EL (cell line): ENCODE measurements around the gene DPYSL3.

Source experiments
- DNase-seq: peaks from one replicate; pipeline ENCODE4 v3.0.0-alpha.2; 2016

The DPYSL3 gene

GRCh38 chr5:147512659-147513379 lies 3.0 kb upstream of the DPYSL3 start:
- no peak for DNase-seq

- no peak for DNase-seq
Measured at GRCh38 chr5:147510885-147511284, 1.0 kb upstream of the DPYSL3 start.

GRCh38 chr5:147509041-147509709 lies 693 bp downstream of the DPYSL3 start:
- DNase-seq = peak; percentile 53

- DNase-seq = no peak
Measured at GRCh38 chr5:147508711-147509040, 1.2 kb downstream of the DPYSL3 start.

- peak; percentile 63 for DNase-seq
Measured at GRCh38 chr5:147507480-147508126, 2.3 kb downstream of the DPYSL3 start.

GRCh38 chr5:147504535-147504934 lies 5.3 kb downstream of the DPYSL3 start:
- no peak for DNase-seq

GRCh38 chr5:147504011-147504410 lies 5.9 kb downstream of the DPYSL3 start:
- DNase-seq = peak; percentile 61

- no peak for DNase-seq
Measured at GRCh38 chr5:147490989-147491388, 18.9 kb downstream of the DPYSL3 start.

GRCh38 chr5:147487031-147487750 lies 22.7 kb downstream of the DPYSL3 start:
- no peak for DNase-seq

- DNase-seq = no peak
Measured at GRCh38 chr5:147485814-147486213, 24.1 kb downstream of the DPYSL3 start.

- DNase-seq = peak; percentile 31
Measured at GRCh38 chr5:147485046-147485445, 24.8 kb downstream of the DPYSL3 start.

- DNase-seq = no peak
Measured at GRCh38 chr5:147484708-147485020, 25.2 kb downstream of the DPYSL3 start.

- DNase-seq = peak; percentile 95
Measured at GRCh38 chr5:147483961-147484707, 25.7 kb downstream of the DPYSL3 start.

GRCh38 chr5:147483188-147483790 lies 26.6 kb downstream of the DPYSL3 start:
- no peak for DNase-seq

GRCh38 chr5:147482706-147483180 lies 27.1 kb downstream of the DPYSL3 start:
- DNase-seq = no peak

- peak; percentile 72 for DNase-seq
Measured at GRCh38 chr5:147481874-147482705, 27.8 kb downstream of the DPYSL3 start.

GRCh38 chr5:147481376-147481775 lies 28.5 kb downstream of the DPYSL3 start:
- peak; percentile 77 for DNase-seq

- DNase-seq = no peak
Measured at GRCh38 chr5:147479949-147480348, 29.9 kb downstream of the DPYSL3 start.

GRCh38 chr5:147479444-147479843 lies 30.4 kb downstream of the DPYSL3 start:
- no peak for DNase-seq

- no peak for DNase-seq
Measured at GRCh38 chr5:147474140-147474539, 35.7 kb downstream of the DPYSL3 start.
